ENCODE results near the gene TEX52. TPM values are rescaled to one million over a fixed set of nuclear protein-coding genes. Genes with fewer than 3 reads are reported as not detected.

Gene TEX52
- total and polyA plus RNA-seq, 2 of the 8 experiments (the other 6 are each of a cell fraction or from before 2014, with no cell fraction given), result not detected

DNA sequence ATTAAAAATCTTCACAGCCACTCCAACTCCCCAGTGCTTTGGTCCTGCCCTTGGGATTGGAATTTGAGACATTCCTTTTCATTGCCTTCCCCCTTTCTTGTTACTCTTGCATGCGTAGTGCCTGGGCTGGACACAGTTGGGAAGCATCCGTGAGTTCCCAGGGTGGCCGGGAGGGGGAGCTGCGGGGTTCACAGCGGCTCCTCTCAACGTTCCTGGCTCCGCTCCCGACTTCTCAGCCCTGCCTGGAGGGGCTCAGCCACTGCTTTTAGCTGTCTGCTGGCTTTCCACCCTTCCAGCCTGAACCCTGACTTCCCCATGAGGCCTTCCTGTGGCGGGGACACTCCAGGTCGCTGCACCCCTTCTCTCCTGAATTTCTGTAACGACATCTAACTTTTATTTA lies 3.2 kb downstream of the TEX52 start:
- peaks cover 3 to 5% of the 10 kb centered on the region in 2 experiments for H4K20me1 ChIP-seq (replicated peaks in 1 of 2; ENCODE audit: control insufficient read depth in 1 of 2, insufficient read depth in 2 of 2, low read length in 2 of 2)
- no peak overlapping the region for H3K27ac ChIP-seq (ENCODE audit: low read depth, low read length)
- no peak overlapping the region for H4K91ac ChIP-seq (replicated peaks; ENCODE audit: insufficient read length, low read length)
- DNase-seq (ENCODE audit: low read depth in 1 of 2, low spot score in 2 of 2) (peak; percentile 82 to 98), FAIRE-seq (peak; percentile 86)
- no peak overlapping the region for H2BK120ac ChIP-seq (replicated peaks; ENCODE audit: low read depth, low read length)
- H3K4me2 ChIP-seq (ENCODE audit: insufficient read depth in 1 of 2, low read depth in 2 of 2, low read length in 2 of 2), result no peak overlapping the region; a peak in 1 of 4 replicates
- H3K9me3 ChIP-seq (ENCODE audit: insufficient read depth in 2 of 2, low read depth in 1 of 2, low read length in 1 of 2), result no peaks in the 10 kb centered on the region
- no peaks in the 10 kb centered on the region for H3K79me1 ChIP-seq (ENCODE audit: low read depth, low read length)
- no peaks in the 10 kb centered on the region for H3K27me3 ChIP-seq (replicated peaks in 1 of 4; ENCODE audit: control insufficient read depth in 3 of 4, extremely low read depth in 1 of 4, insufficient read depth in 3 of 4, low read length in 3 of 4)
- no peak overlapping the region for H3K9ac ChIP-seq (replicated peaks in 1 of 4; ENCODE audit: extremely low read depth in 1 of 4, low read depth in 3 of 4, low read length in 3 of 4)
- H2AFZ ChIP-seq (ENCODE audit: low read length), result no peak overlapping the region
- H3K36me3 ChIP-seq (ENCODE audit: control insufficient read depth in 2 of 4, insufficient read depth in 4 of 4, low read length in 3 of 4), result peaks cover 0 to 8% (median 4%) of the 10 kb centered on the region in 4 experiments; a peak in 4 of 8 replicates
- H4K5ac ChIP-seq (ENCODE audit: insufficient read length, low read depth, low read length), result peak overlapping the region; percentile 57
- H2BK20ac ChIP-seq (ENCODE audit: low read length), result no peak overlapping the region
- CTCF ChIA-PET (ENCODE audit: partially characterized antibody), result interaction anchor here (0.6 to 6.5 kb wide), 31 partner anchors 9 to 1075 kb away, joined by 3 to 84 read pairs (median 4); partner anchors contain the start of genes FOXM1, NRIP2, RHNO1 and TULP3
- H2BK5ac ChIP-seq (ENCODE audit: low read depth, low read length), result no peak overlapping the region
- 16% methylated on average over 11 of the region's 11 CpGs; no CpG with 5 or more reads in 1 of the 2 experiments for WGBS, 2 experiments (ENCODE audit: extremely low coverage in 1 of 2, insufficient coverage in 1 of 2, insufficient read length in 1 of 2, insufficient replicate concordance in 2 of 2, low coverage in 1 of 2, low lambda C conversion rate in 2 of 2, missing lambda C conversion rate in 1 of 2)
- peaks cover 0 to 6% (median under 1%) of the 10 kb centered on the region in 4 experiments; a peak in 4 of 7 replicates for H3K4me1 ChIP-seq (replicated peaks in 1 of 4; ENCODE audit: control insufficient read depth in 3 of 4, insufficient read depth in 4 of 4, low read length in 3 of 4)
- no peaks in the 10 kb centered on the region for H3K23me2 ChIP-seq (ENCODE audit: low read depth, low read length)
- H3K14ac ChIP-seq (ENCODE audit: insufficient read length), result no peak overlapping the region
- H2AK5ac ChIP-seq (ENCODE audit: low read depth, low read length), result no peak overlapping the region
- H3K56ac ChIP-seq (replicated peaks; ENCODE audit: insufficient read length, low read depth, low read length), result no peak overlapping the region
- H3K4me3 ChIP-seq (ENCODE audit: extremely low read depth in 1 of 4, insufficient read depth in 2 of 4, low read depth in 3 of 4, low read length in 4 of 4), result no peak overlapping the region
- no peak overlapping the region for H3K4ac ChIP-seq (replicated peaks; ENCODE audit: insufficient read length, low read depth, low read length)
- POLR2A ChIA-PET (ENCODE audit: partially characterized antibody), result interaction anchor here (0.7 to 1.9 kb wide), 10 partner anchors 11 to 108 kb away, joined by 3 to 7 read pairs (median 4); partner anchors contain the start of genes FOXM1, NRIP2, RHNO1 and TULP3
- H3K79me2 ChIP-seq (ENCODE audit: control insufficient read depth in 1 of 2, insufficient read depth in 2 of 2, low read length in 2 of 2), result no peaks in the 10 kb centered on the region
- H3K23ac ChIP-seq (ENCODE audit: insufficient read length), result no peak overlapping the region
- no peak overlapping the region for H2BK15ac ChIP-seq (ENCODE audit: low read length)
- no peak overlapping the region for H2BK12ac ChIP-seq (ENCODE audit: low read depth, low read length)
- no peak overlapping the region for H3K18ac ChIP-seq (ENCODE audit: extremely low read depth, low read length)
- peak overlapping the region; percentile 85; the same call in 1 of the 2 replicates for H4K8ac ChIP-seq (ENCODE audit: extremely low read depth, insufficient read depth, low read length)
- TF ChIP-seq JUND (IDR thresholded peaks at IDR 0.05; ENCODE audit: low read length) (no peak), GTF2F1 (IDR thresholded peaks at IDR 0.05; ENCODE audit: borderline replicate concordance, low read depth, low read length) (no peak), CREB1 (IDR thresholded peaks at IDR 0.05) (0 out of 2 replicates have a peak, but pooled peaks have one; percentile 20), EP300 (IDR thresholded peaks at IDR 0.05; ENCODE audit: borderline replicate concordance in 1 of 2, low read depth in 2 of 2, low read length in 2 of 2) (peak in 1 of 2 experiments; percentile 20; a peak in 1 of 3 replicates), RAD21 (IDR thresholded peaks at IDR 0.05 in 1 of 2, conservative IDR thresholded peaks at IDR 0.05 in 1 of 2; ENCODE audit: low read depth in 2 of 2, low read length in 2 of 2) (peak; percentile 68 to 73), TEAD4 (IDR thresholded peaks at IDR 0.05; ENCODE audit: low read depth, low read length) (0 out of 2 replicates have a peak, but pooled peaks have one; percentile 46)
- TF ChIP-seq, protein P1, sequence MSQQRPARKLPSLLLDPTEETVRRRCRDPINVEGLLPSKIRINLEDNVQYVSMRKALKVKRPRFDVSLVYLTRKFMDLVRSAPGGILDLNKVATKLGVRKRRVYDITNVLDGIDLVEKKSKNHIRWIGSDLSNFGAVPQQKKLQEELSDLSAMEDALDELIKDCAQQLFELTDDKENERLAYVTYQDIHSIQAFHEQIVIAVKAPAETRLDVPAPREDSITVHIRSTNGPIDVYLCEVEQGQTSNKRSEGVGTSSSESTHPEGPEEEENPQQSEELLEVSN (IDR thresholded peaks at IDR 0.05), result no peak
- TF ChIP-seq, protein P2, sequence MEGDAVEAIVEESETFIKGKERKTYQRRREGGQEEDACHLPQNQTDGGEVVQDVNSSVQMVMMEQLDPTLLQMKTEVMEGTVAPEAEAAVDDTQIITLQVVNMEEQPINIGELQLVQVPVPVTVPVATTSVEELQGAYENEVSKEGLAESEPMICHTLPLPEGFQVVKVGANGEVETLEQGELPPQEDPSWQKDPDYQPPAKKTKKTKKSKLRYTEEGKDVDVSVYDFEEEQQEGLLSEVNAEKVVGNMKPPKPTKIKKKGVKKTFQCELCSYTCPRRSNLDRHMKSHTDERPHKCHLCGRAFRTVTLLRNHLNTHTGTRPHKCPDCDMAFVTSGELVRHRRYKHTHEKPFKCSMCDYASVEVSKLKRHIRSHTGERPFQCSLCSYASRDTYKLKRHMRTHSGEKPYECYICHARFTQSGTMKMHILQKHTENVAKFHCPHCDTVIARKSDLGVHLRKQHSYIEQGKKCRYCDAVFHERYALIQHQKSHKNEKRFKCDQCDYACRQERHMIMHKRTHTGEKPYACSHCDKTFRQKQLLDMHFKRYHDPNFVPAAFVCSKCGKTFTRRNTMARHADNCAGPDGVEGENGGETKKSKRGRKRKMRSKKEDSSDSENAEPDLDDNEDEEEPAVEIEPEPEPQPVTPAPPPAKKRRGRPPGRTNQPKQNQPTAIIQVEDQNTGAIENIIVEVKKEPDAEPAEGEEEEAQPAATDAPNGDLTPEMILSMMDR (IDR thresholded peaks at IDR 0.05; ENCODE audit: control extremely low read depth in 1 of 3, insufficient read depth in 1 of 3, low read depth in 1 of 3, low read length in 3 of 3), result peak; percentile 91 to 97 (median 93)
